Tibial nerve (tissue), 3 donors: ENCODE measurements around the gene S100A1.

Experiments
- POLR2A ChIP-seq, 2 donors: fragments of 450-650 bp; IDR thresholded peaks; one replicate each; pipeline ENCODE4 v1.6.1; 2017; ENCODE audit warnings: antibody characterized with exemption in 2 of 2, mild to moderate bottlenecking in 2 of 2, moderate library complexity in 2 of 2
- TF ChIP-seq, protein P1 (sequence below), 5 experiments: fragments of 200-600 bp in 3 of 5; fragments of 450-650 bp in 2 of 5; sonication (generic) in 3 of 5; IDR thresholded peaks; one replicate each; pipeline ENCODE4 v1.5.1; 2016 to 2019; ENCODE audit warnings: antibody characterized with exemption in 5 of 5, mild to moderate bottlenecking in 3 of 5, moderate library complexity in 2 of 5

GRCh38 chr1:153659175-153659534, 30.9 kb downstream of the S100A1 start:
- TF ChIP-seq, protein P1, sequence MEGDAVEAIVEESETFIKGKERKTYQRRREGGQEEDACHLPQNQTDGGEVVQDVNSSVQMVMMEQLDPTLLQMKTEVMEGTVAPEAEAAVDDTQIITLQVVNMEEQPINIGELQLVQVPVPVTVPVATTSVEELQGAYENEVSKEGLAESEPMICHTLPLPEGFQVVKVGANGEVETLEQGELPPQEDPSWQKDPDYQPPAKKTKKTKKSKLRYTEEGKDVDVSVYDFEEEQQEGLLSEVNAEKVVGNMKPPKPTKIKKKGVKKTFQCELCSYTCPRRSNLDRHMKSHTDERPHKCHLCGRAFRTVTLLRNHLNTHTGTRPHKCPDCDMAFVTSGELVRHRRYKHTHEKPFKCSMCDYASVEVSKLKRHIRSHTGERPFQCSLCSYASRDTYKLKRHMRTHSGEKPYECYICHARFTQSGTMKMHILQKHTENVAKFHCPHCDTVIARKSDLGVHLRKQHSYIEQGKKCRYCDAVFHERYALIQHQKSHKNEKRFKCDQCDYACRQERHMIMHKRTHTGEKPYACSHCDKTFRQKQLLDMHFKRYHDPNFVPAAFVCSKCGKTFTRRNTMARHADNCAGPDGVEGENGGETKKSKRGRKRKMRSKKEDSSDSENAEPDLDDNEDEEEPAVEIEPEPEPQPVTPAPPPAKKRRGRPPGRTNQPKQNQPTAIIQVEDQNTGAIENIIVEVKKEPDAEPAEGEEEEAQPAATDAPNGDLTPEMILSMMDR (IDR thresholded peaks at IDR 0.05): no peak
- TF ChIP-seq POLR2A (IDR thresholded peaks at IDR 0.05): no peak
